ENCODE data around the gene PCDH10.

DNA sequence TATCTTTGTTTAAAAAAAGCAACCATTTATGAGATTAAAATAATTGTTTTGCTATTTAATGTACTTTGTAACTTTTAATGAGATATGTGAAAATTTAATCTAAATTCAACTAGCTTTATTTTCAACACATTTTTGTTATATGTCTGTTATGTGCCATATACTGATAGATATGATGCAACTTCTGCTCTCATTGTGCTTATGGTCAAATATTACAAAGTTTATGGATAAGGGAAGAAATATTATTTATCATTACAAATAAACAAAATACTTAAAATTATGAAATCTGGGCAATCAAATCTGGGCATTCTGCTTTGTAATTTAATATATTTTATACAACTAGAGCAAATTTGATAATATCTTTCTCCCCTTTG lies 40.0 kb downstream of the PCDH10 start:
- TF ChIP-seq POLR2A (IDR thresholded peaks at IDR 0.05; ENCODE audit: low read length) (no peak), GATA1 (IDR thresholded peaks at IDR 0.05; ENCODE audit: low read depth, low read length) (no peak)
